ENCODE measurements around the gene CASP9. TPM values are rescaled to one million over a fixed set of nuclear protein-coding genes. Genes with fewer than 3 reads are reported as not detected.

CASP9 gene
- total and polyA plus RNA-seq, 2 of the 13 experiments (the other 11 are each of a cell fraction or from before 2014, with no cell fraction given): 8.5 to 11.5 TPM

- Histone ChIP-seq H3K9me3 (ENCODE audit: low read length) (no peaks in the 10 kb centered on the region), H3K79me2 (ENCODE audit: insufficient read depth, low read length) (no peaks in the 10 kb centered on the region), H2AFZ (ENCODE audit: low read length) (no peak overlapping the region), H3K27me3 (ENCODE audit: control insufficient read depth in 1 of 2, insufficient read depth in 2 of 2, low read length in 2 of 2) (no peaks in the 10 kb centered on the region), H3K4me3 (replicated peaks in 1 of 3; ENCODE audit: insufficient read depth in 1 of 3, low read depth in 2 of 3, low read length in 3 of 3) (no peak overlapping the region), H3K9ac (ENCODE audit: insufficient read depth, low read depth, low read length) (no peak overlapping the region), H4K20me1 (ENCODE audit: insufficient read depth, low read length) (no peaks in the 10 kb centered on the region), H3K4me2 (ENCODE audit: low read depth, low read length) (no peak overlapping the region), H3K36me3 (replicated peaks in 1 of 2; ENCODE audit: control insufficient read depth in 1 of 2, insufficient read depth in 2 of 2, low read length in 2 of 2) (peaks cover 9 to 40% of the 10 kb centered on the region in 2 experiments; a peak in 4 of 5 replicates), H3K4me1 (ENCODE audit: insufficient read depth, low read length) (peaks cover 7% of the 10 kb centered on the region), H3K27ac (ENCODE audit: extremely low read length, insufficient read depth, low read length) (no peak overlapping the region)
- ChIA-PET CTCF (ENCODE audit: low intra/inter-chr PET ratio, low total read pairs) (no interaction called here), POLR2A (no interaction called here)
- DNase-seq (ENCODE audit: low spot score) (no peak), ATAC-seq (no peak), FAIRE-seq (no peak)
- 90% methylated on average over 2 of the region's 2 CpGs for WGBS (ENCODE audit: low lambda C conversion rate)
- in situ Hi-C loops (cut with HindIII; ENCODE audit: extremely low pct_ligation_motif_present, low pct_unique_long_range_greater_than_20kb): no loop called here
- TF ChIP-seq ZNF83 (CRISPR knock-in tag; IDR thresholded peaks at IDR 0.05; ENCODE audit: borderline replicate concordance) (no peak), TBL1XR1 (IDR thresholded peaks at IDR 0.05; ENCODE audit: borderline replicate concordance, low read length, partially characterized antibody) (no peak), KDM4B (CRISPR knock-in tag; IDR thresholded peaks at IDR 0.05) (no peak), CSRNP1 (CRISPR knock-in tag; IDR thresholded peaks at IDR 0.05) (no peak), ETS1 (CRISPR knock-in tag; IDR thresholded peaks at IDR 0.05) (no peak), MZF1 (CRISPR knock-in tag; IDR thresholded peaks at IDR 0.05; ENCODE audit: borderline replicate concordance) (no peak), NBN (conservative IDR thresholded peaks at IDR 0.05) (no peak), KAT2B (IDR thresholded peaks at IDR 0.05; ENCODE audit: borderline replicate concordance, low read depth, low read length) (no peak), ZBTB14 (CRISPR knock-in tag; IDR thresholded peaks at IDR 0.05) (no peak), SATB2 (CRISPR knock-in tag; IDR thresholded peaks at IDR 0.05) (no peak), SNAPC4 (CRISPR knock-in tag; IDR thresholded peaks at IDR 0.05) (no peak), HNRNPH1 (optimal IDR thresholded peaks at IDR 0.05; ENCODE audit: low read depth, low read length) (no peak), RFX1 (IDR thresholded peaks at IDR 0.05) (no peak), CHCHD3 (CRISPR knock-in tag; IDR thresholded peaks at IDR 0.05) (no peak), AHR (CRISPR knock-in tag; IDR thresholded peaks at IDR 0.05) (no peak)
- no TSS peak for BruUV-seq (replicated peaks)
- intact Hi-C loops (cut with micrococcal nuclease; ENCODE audit: unreplicated experiment): no loop called here
These were observed 22.6 kb upstream of the CASP9 start for GRCh38 chr1:15546641-15547040.

All from HepG2 (cell line).